Neuronal stem cell (in vitro differentiated cells): ENCODE results near the gene ZMIZ2.
A peak's percentile ranks its signal among the peaks of the same experiment; 100 is the strongest.
"Not testable (repeated sequence)": the region's sequence is repeated elsewhere in the genome, so short reads cannot be mapped to it uniquely, and the experiment has no call there.

Experiments used
- DNase-seq: peaks from one replicate; pipeline ENCODE4 v3.0.0-alpha.2; 2013; ENCODE audit warnings: low spot score
- H2AFZ ChIP-seq: one replicate; pipeline ENCODE4 v1.6.1; 2013; ENCODE audit warnings: mild to moderate bottlenecking, low read length, inconsistent platforms
- H2AK5ac ChIP-seq: 2 replicates; pipeline ENCODE4 v1.6.1; 2013; ENCODE audit warnings: low read depth, mild to moderate bottlenecking, inconsistent platforms, low read length, moderate library complexity, mixed read lengths
- H2BK120ac ChIP-seq: 2 replicates; pipeline ENCODE4 v1.6.1; 2013; ENCODE audit warnings: low read depth, mild to moderate bottlenecking, inconsistent platforms, low read length, moderate library complexity, mixed read lengths
- H2BK12ac ChIP-seq: one replicate; pipeline ENCODE4 v1.6.1; 2013; ENCODE audit warnings: low read length, inconsistent platforms
- H2BK15ac ChIP-seq: 2 replicates; pipeline ENCODE4 v1.6.1; 2013; ENCODE audit warnings: mild to moderate bottlenecking, low read length, inconsistent platforms, mixed read lengths
- H2BK5ac ChIP-seq: one replicate; pipeline ENCODE4 v1.6.1; 2013; ENCODE audit warnings: inconsistent platforms, mild to moderate bottlenecking, low read length, moderate library complexity
- H3K14ac ChIP-seq: one replicate; pipeline ENCODE4 v1.6.1; 2013; ENCODE audit warnings: low read length, inconsistent platforms
- H3K18ac ChIP-seq: 2 replicates; pipeline ENCODE4 v1.6.1; 2013; ENCODE audit warnings: low read length, inconsistent platforms
- H3K23ac ChIP-seq: 2 replicates; pipeline ENCODE4 v1.6.1; 2013; ENCODE audit warnings: low read depth, mild to moderate bottlenecking, mixed read lengths, low read length, inconsistent platforms; ENCODE audit not compliant: poor library complexity
- H3K27ac ChIP-seq: replicated peaks from 3 replicates; pipeline ENCODE4 v1.5.1; 2013; ENCODE audit warnings: low read length, inconsistent platforms
- H3K27me3 ChIP-seq, 3 experiments: 2 replicates each; pipeline ENCODE4 v1.6.1; 2013; ENCODE audit warnings: low read length in 3 of 3, mild to moderate bottlenecking in 2 of 3, inconsistent platforms in 1 of 3, low read depth in 1 of 3, mixed read lengths in 1 of 3, moderate library complexity in 1 of 3; ENCODE audit not compliant: control insufficient read depth in 3 of 3, insufficient read depth in 3 of 3
- H3K36me3 ChIP-seq, 2 donors: replicated peaks in 1 of 2; 2 replicates each; pipeline ENCODE4 v1.6.1; 2013; ENCODE audit warnings: low read length in 2 of 2; ENCODE audit not compliant: control insufficient read depth in 2 of 2, insufficient read depth in 2 of 2
- H3K4ac ChIP-seq: 2 replicates; pipeline ENCODE4 v1.6.1; 2013; ENCODE audit warnings: inconsistent platforms, mild to moderate bottlenecking, low read length, moderate library complexity
- H3K4me1 ChIP-seq, 2 donors: 1 replicate in 1 of 2; 2 replicates in 1 of 2; pipeline ENCODE4 v1.6.1; 2013; ENCODE audit warnings: low read length in 2 of 2, low read depth in 1 of 2; ENCODE audit not compliant: control insufficient read depth in 2 of 2, insufficient read depth in 1 of 2
- H3K4me2 ChIP-seq: one replicate; pipeline ENCODE4 v1.6.1; 2013; ENCODE audit warnings: mild to moderate bottlenecking, low read length, inconsistent platforms; ENCODE audit not compliant: insufficient read depth, poor library complexity, severe bottlenecking
- H3K4me3 ChIP-seq, 2 donors: 2 replicates each; pipeline ENCODE4 v1.5.1; 2013; ENCODE audit warnings: low read length in 2 of 2, mild to moderate bottlenecking in 2 of 2, inconsistent platforms in 1 of 2, moderate library complexity in 1 of 2
- H3K79me1 ChIP-seq: one replicate; pipeline ENCODE4 v1.6.1; 2013; ENCODE audit warnings: low read depth, mild to moderate bottlenecking, inconsistent platforms, low read length, moderate library complexity
- H3K9ac ChIP-seq: one replicate; pipeline ENCODE4 v1.6.1; 2013; ENCODE audit warnings: mild to moderate bottlenecking, low read depth, low read length, inconsistent platforms; ENCODE audit not compliant: poor library complexity
- H3K9me3 ChIP-seq, 2 donors: replicated peaks in 1 of 2; 2 replicates each; pipeline versions ENCODE3 to v1.6.1; 2013; ENCODE audit warnings: low read length in 2 of 2, mild to moderate bottlenecking in 2 of 2, inconsistent platforms in 1 of 2, low read depth in 1 of 2, mixed read lengths in 1 of 2, moderate library complexity in 1 of 2; ENCODE audit not compliant: control insufficient read depth in 2 of 2, insufficient read depth in 1 of 2
- H4K8ac ChIP-seq: one replicate; pipeline ENCODE4 v1.6.1; 2013; ENCODE audit warnings: low read depth, mild to moderate bottlenecking, inconsistent platforms, low read length, moderate library complexity
- H4K91ac ChIP-seq: one replicate; pipeline ENCODE4 v1.6.1; 2013; ENCODE audit warnings: low read length, low read depth, mild to moderate bottlenecking, inconsistent platforms; ENCODE audit not compliant: poor library complexity
- WGBS, 2 donors: extraction: QIAGEN DNeasy Blood & Tissue Kit; methylation state at CpG; one replicate each; pipeline ENCODE4 v1.1.7; 2013; ENCODE audit warnings: missing lambda C conversion rate in 2 of 2, mixed read lengths in 1 of 2; ENCODE audit not compliant: insufficient read length in 2 of 2, insufficient replicate concordance in 1 of 2; ENCODE audit errors: extremely low coverage in 2 of 2; 5-methylcytosine and 5-hydroxymethylcytosine counted together

The ZMIZ2 gene

DNA sequence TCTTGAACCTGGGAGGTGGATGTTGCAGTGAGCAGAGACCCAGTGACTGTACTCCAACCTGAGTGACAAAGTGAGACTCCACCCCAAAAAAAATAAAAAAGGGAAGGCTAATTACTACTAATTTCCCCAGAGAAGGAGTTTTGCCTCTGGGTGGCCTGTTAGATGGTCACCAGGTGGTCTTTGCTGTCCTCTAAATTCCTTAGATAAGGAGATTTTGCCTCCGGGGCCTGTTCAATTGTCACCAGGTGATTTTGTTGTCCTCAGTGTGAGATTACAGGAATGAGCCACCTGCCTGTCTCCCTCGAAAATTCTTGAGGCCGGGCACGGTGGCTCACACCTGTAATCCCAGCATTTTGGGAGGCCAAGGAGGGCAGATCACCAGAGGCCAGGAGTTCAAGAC, 24.4 kb upstream of the ZMIZ2 start:
- no peaks in the 10 kb centered on the region for H3K4me1 ChIP-seq
- no peak overlapping the region for H2BK120ac ChIP-seq
- H3K18ac ChIP-seq = no peak overlapping the region
- H2AK5ac ChIP-seq = no peak overlapping the region
- no peak overlapping the region for H2BK5ac ChIP-seq
- H3K23ac ChIP-seq = no peak overlapping the region
- H3K4me3 ChIP-seq = no peak overlapping the region
- H2BK15ac ChIP-seq = no peak overlapping the region
- no peak overlapping the region for H3K9ac ChIP-seq
- no peak overlapping the region for H3K14ac ChIP-seq
- peaks cover 2 to 3% of the 10 kb centered on the region in 2 donors for H3K9me3 ChIP-seq
- WGBS, 2 donors = no CpG with 5 or more reads among the region's 4 CpGs
- no peak overlapping the region for H3K4me2 ChIP-seq
- H4K8ac ChIP-seq = no peak overlapping the region
- H3K27me3 ChIP-seq = no peaks in the 10 kb centered on the region
- no peak overlapping the region for H4K91ac ChIP-seq
- no peak for DNase-seq
- H2AFZ ChIP-seq = no peak overlapping the region
- no peak overlapping the region for H3K27ac ChIP-seq
- H3K79me1 ChIP-seq = no peaks in the 10 kb centered on the region
- H3K4ac ChIP-seq = no peak overlapping the region
- H3K36me3 ChIP-seq = no peaks in the 10 kb centered on the region
- H2BK12ac ChIP-seq = no peak overlapping the region

DNA sequence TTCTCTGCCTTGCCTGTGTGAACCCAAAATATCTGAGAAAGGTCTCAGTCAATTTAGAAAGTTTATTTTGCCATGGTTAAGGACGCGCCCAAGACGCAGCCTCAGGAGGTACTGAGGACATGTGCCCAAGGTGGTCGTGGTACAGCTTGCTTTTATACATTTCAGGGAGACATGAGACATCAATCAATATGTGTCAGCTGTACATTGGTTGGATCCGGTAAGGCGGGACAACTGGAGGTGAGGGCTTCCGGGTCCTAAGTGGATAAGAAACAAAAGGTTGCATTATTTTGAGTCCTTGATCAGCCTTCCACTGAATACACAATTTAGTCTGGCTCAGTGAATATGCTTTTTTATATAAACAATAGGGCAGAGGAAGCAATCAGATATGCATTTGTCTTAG, 22.4 kb upstream of the ZMIZ2 start:
- not testable (repeated sequence) for H3K27me3 ChIP-seq, DNase-seq, H2AFZ ChIP-seq, H3K14ac ChIP-seq, H3K9ac ChIP-seq, H2BK5ac ChIP-seq, H2AK5ac ChIP-seq, H3K36me3 ChIP-seq, H4K8ac ChIP-seq, H3K23ac ChIP-seq, H3K27ac ChIP-seq, H2BK15ac ChIP-seq, H3K4me1 ChIP-seq, H3K18ac ChIP-seq, H3K4me3 ChIP-seq, H3K9me3 ChIP-seq, H3K4me2 ChIP-seq, H2BK12ac ChIP-seq, H3K79me1 ChIP-seq, H2BK120ac ChIP-seq, H3K4ac ChIP-seq, H4K91ac ChIP-seq
- WGBS, 2 donors = no CpG with 5 or more reads among the region's 7 CpGs

DNA sequence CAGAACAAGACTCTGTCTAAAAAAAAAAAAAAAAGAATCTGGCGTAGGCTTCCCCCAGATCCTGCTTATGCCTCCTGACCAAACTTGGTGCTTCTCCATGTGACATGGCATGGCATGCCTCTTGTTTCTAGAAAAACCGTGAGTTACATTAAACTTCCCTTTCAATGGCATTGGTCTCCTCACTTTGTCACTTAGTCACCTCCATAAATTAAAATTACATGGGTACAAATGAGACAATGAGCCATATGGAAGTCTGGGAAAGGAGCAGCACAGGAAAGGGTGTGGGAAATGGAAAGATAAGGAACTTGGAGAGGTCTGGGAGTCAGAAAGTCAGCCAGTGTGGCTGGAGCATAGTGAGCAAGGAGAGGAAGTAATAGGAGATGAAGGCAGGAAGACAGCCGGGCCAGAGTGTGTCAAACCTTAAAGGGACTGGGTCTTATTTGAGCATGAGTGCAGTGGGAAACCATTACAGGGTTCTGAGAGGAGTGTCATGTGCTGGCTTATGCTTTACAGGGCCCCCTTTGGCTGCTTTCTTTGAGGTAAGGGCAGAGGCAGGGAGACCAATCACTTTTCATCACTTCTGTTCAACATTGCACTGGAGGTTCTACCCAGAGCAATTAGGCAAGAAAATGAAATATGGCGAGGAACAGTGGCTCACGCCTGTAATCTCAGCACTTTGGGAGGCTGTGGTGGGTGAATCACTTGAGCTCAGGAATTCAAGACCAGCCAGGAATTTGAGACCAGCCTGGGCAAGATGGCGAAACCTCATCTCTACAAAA, 21.3 kb upstream of the ZMIZ2 start:
- Histone ChIP-seq H4K8ac (no peak overlapping the region), H4K91ac (no peak overlapping the region), H2AK5ac (no peak overlapping the region), H3K14ac (no peak overlapping the region), H3K18ac (no peak overlapping the region), H3K4me3 (no peak overlapping the region), H3K23ac (no peak overlapping the region), H3K4ac (no peak overlapping the region), H2BK12ac (no peak overlapping the region), H2BK120ac (no peak overlapping the region), H3K27ac (no peak overlapping the region), H3K4me1 (no peaks in the 10 kb centered on the region), H2BK5ac (no peak overlapping the region), H3K27me3 (no peaks in the 10 kb centered on the region), H3K36me3 (no peaks in the 10 kb centered on the region), H3K79me1 (no peaks in the 10 kb centered on the region), H3K9ac (no peak overlapping the region), H3K4me2 (no peak overlapping the region), H2AFZ (peak overlapping the region; percentile 62), H3K9me3 (no peaks in the 10 kb centered on the region), H2BK15ac (no peak overlapping the region)
- WGBS, 2 donors = no CpG with 5 or more reads among the region's 6 CpGs
- DNase-seq = no peak

DNA sequence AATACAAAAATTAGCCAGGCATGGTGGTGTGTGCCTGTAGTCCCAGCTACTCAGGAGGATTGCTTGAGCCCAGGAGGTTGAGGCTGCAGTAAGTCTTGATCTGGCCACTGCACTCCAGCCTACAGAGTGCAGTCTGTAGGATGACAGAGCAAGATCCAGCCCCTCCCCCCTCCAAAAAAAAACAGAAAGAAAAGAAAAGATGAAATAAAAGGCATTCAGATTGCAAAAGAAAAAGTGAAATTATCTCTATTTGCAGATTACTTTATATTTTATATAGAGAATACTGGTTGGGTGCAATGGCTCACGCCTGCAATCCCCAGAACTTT, 20.7 kb upstream of the ZMIZ2 start:
- no peaks in the 10 kb centered on the region for H3K79me1 ChIP-seq
- no peak overlapping the region for H2BK15ac ChIP-seq
- H3K4me2 ChIP-seq = no peak overlapping the region
- DNase-seq = no peak
- no peak overlapping the region for H4K91ac ChIP-seq
- H4K8ac ChIP-seq = no peak overlapping the region
- H3K27ac ChIP-seq = no peak overlapping the region
- H2AK5ac ChIP-seq = no peak overlapping the region
- no peak overlapping the region for H3K4me3 ChIP-seq
- no peak overlapping the region for H2BK120ac ChIP-seq
- no peak overlapping the region for H2BK12ac ChIP-seq
- H3K27me3 ChIP-seq = no peaks in the 10 kb centered on the region
- no peak overlapping the region for H3K18ac ChIP-seq
- H2AFZ ChIP-seq = peak overlapping the region; percentile 62
- no CpG with 5 or more reads among the region's 1 CpG for WGBS, 2 donors
- no peaks in the 10 kb centered on the region for H3K36me3 ChIP-seq
- no peak overlapping the region for H3K4ac ChIP-seq
- H3K9me3 ChIP-seq = no peaks in the 10 kb centered on the region
- H3K9ac ChIP-seq = no peak overlapping the region
- no peak overlapping the region for H2BK5ac ChIP-seq
- no peaks in the 10 kb centered on the region for H3K4me1 ChIP-seq
- H3K23ac ChIP-seq = no peak overlapping the region
- no peak overlapping the region for H3K14ac ChIP-seq
